ENCODE data around the gene MITD1. TPM values are rescaled to one million over a fixed set of nuclear protein-coding genes. Genes with fewer than 3 reads are reported as not detected.
"Not testable (repeated sequence)": the region's sequence is repeated elsewhere in the genome, so short reads cannot be mapped to it uniquely, and the experiment has no call there.

Gene MITD1
- 10 to 100 TPM; 56.8 to 61.2 TPM for total RNA-seq

- H3K4me3 Mint-ChIP-seq: peak within 1 kb of the TSS; percentile 95
- peaks cover 50% of the 10 kb centered on the region for H3K4me1 Mint-ChIP-seq
- H3K36me3 Mint-ChIP-seq: peaks cover 13% of the 10 kb centered on the region
- H3K27ac Mint-ChIP-seq: peak within 1 kb of the TSS; percentile 96
- peak; percentile 86 for DNase-seq
- H3K9me3 Mint-ChIP-seq: no peaks in the 10 kb centered on the region
- no peaks in the 10 kb centered on the region for H3K27me3 Mint-ChIP-seq
Measured at GRCh38 chr2:99180755-99181623, at the start of gene MITD1, which contains the start of gene MRPL30. Gene MITD1, minus strand, starts transcription at chr2:99181058. Its CDS starts 77 bp downstream, at chr2:99180981. Gene MRPL30, plus strand, starts transcription at chr2:99181184. Its CDS starts 5,020 bp downstream, at chr2:99186204.

DNA sequence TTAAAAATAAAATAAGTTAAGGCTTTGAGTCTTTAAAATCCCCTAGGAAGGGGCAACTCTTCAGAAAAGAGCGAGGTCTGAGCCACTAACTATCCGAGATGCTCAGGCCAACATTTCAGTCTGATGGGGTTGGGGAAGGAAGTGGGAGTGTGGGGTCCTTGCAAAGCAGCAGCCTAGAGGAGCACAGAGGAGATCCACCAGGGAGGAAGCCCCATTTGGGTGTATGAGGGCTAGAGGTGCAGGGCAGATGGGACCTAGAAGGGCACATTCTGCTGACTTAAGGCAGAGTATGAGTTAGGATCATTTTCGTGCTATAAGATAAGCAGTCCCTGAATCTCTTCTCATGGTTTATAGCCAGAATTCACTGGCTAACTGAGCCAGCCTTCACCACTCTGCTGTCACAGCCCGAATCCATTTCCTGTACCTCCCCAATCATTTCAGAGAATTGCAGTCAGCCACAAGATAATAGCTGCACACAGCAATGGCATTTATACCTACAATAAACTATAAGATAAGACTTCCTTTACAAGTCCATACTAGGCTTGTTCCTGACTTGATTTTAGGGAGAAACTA, 37.2 kb upstream of the MITD1 start:
- peaks cover 23% of the 10 kb centered on the region for H3K36me3 Mint-ChIP-seq
- no peaks in the 10 kb centered on the region for H3K27me3 Mint-ChIP-seq
- DNase-seq: no peak
- no peaks in the 10 kb centered on the region for H3K4me1 Mint-ChIP-seq
- no peak overlapping the region for H3K27ac Mint-ChIP-seq
- H3K9me3 Mint-ChIP-seq: no peaks in the 10 kb centered on the region
- no peak overlapping the region for H3K4me3 Mint-ChIP-seq

DNA sequence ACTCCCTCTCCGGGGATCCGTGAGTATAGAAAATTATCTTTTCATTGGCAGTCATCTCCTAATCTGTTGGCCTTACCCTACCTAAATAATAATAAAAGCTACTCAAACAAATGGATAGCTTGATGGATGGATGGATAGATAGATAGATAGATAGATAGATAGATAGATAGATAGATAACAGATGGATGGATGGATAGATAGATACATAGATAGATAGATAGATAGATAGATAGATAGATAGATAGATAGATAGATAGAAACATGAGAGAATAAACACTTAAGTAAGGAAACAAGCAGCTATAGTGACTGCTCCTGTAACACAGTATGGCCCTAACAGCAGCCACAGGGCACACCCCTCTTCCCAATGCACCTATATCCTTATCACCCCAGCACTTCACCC, 35.2 kb upstream of the MITD1 start:
- H3K27me3 Mint-ChIP-seq: no peaks in the 10 kb centered on the region
- no peaks in the 10 kb centered on the region for H3K9me3 Mint-ChIP-seq
- no peaks in the 10 kb centered on the region for H3K4me1 Mint-ChIP-seq
- DNase-seq: no peak
- H3K36me3 Mint-ChIP-seq: peaks cover 20% of the 10 kb centered on the region
- no peak overlapping the region for H3K4me3 Mint-ChIP-seq
- no peak overlapping the region for H3K27ac Mint-ChIP-seq

DNA sequence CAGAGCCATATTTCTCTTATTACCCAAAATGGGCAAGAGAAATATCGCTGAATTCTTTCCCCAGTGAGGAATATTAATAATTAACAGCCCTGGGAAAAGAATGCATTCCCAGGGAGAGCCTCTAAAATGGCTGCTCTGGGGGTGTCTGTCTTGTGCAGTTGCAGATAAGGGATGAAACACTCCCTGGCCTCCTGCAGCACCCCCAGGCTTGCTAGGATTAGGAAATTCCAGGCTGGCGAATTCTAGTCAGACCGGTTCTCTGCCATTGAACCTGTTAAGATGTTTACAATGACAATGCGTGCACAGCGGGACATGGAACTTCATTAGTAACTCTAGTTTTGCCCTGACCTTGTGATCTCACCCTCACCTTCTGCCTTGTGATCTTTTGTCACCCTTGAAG, 24.6 kb upstream of the MITD1 start:
- Mint-ChIP-seq H3K36me3 (peaks cover 40% of the 10 kb centered on the region), H3K9me3 (peaks cover 5% of the 10 kb centered on the region), H3K27ac (no peak overlapping the region), H3K4me3 (no peak overlapping the region), H3K4me1 (peaks cover 3% of the 10 kb centered on the region), H3K27me3 (no peaks in the 10 kb centered on the region)
- DNase-seq: no peak

GRCh38 chr2:99201959-99202678, 21.3 kb upstream of the MITD1 start:
- H3K27me3 Mint-ChIP-seq: no peaks in the 10 kb centered on the region
- no peak for DNase-seq
- H3K4me3 Mint-ChIP-seq: no peak overlapping the region
- H3K27ac Mint-ChIP-seq: no peak overlapping the region
- H3K36me3 Mint-ChIP-seq: peaks cover 22% of the 10 kb centered on the region
- H3K9me3 Mint-ChIP-seq: peaks cover 5% of the 10 kb centered on the region
- no peaks in the 10 kb centered on the region for H3K4me1 Mint-ChIP-seq

GRCh38 chr2:99200076-99200800, 19.4 kb upstream of the MITD1 start:
- H3K9me3 Mint-ChIP-seq: peaks cover 2% of the 10 kb centered on the region
- H3K4me3 Mint-ChIP-seq: no peak overlapping the region
- peaks cover 13% of the 10 kb centered on the region for H3K36me3 Mint-ChIP-seq
- no peaks in the 10 kb centered on the region for H3K4me1 Mint-ChIP-seq
- H3K27me3 Mint-ChIP-seq: no peaks in the 10 kb centered on the region
- H3K27ac Mint-ChIP-seq: peak overlapping the region; percentile 19
- no peak for DNase-seq

DNA sequence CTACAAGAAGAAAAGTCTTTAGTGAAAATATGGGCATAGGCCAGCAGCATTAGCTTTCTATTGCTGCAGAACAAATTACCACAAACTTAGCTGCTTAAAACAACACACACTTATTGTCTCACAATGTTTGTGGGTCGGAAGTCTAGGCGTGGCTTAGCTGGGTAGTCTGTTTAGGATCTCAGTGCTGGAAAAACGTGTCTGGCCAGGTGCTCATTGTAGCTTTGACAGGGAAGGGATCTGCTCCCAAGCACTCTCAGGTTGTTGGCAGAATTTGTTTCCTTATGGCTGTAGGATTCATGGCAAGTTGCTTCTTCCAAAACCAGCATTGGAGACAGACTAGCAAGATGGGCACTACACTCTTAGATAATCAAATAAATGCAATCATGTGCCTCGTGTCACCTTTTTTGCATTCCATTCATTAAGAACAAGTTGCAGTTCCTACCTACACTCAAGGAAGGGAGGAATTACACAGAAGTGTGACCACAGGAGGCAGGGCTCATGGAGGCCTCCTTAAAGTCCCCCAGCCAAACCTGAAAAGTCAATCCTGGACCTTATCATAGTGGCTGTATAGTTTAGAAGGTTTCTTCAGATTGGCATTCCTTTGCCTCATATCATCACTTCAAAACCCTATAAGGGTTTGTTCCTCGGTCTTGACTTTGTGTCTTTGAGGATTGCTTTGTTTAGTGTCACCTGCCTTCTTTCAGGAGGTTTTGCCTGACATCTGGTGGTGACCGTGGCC, 17.4 kb upstream of the MITD1 start:
- Mint-ChIP-seq H3K36me3 (peaks cover 15% of the 10 kb centered on the region), H3K27ac (no peak overlapping the region), H3K9me3 (no peaks in the 10 kb centered on the region), H3K27me3 (no peaks in the 10 kb centered on the region), H3K4me1 (no peaks in the 10 kb centered on the region), H3K4me3 (no peak overlapping the region)
- no peak for DNase-seq

GRCh38 chr2:99192364-99192763, 11.5 kb upstream of the MITD1 start:
- not testable (repeated sequence) for H3K9me3 Mint-ChIP-seq, H3K4me1 Mint-ChIP-seq, H3K4me3 Mint-ChIP-seq, DNase-seq, H3K27ac Mint-ChIP-seq, H3K27me3 Mint-ChIP-seq
- H3K36me3 Mint-ChIP-seq: peaks cover 32% of the 10 kb centered on the region

DNA sequence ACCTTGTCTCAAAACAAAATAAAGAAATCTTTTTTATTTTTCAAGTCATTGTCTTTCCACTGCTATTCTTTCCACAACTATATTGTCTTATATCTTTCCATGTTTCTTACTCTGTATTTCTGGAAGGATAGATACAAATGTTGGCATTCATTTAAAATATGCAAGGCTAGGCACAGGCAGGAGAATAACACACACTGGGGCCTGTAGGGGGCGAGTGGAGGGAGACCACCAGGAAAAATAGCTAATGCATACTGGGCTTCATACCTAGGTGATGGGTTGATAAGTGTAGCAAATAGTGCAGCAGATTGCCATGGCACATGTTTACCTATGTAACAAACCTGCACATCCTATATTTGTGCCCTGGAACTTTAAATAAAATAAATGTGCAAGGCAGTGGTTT, 9.7 kb upstream of the MITD1 start:
- peaks cover 11% of the 10 kb centered on the region for H3K4me1 Mint-ChIP-seq
- no peaks in the 10 kb centered on the region for H3K27me3 Mint-ChIP-seq
- peaks cover 2% of the 10 kb centered on the region for H3K9me3 Mint-ChIP-seq
- peaks cover 31% of the 10 kb centered on the region for H3K36me3 Mint-ChIP-seq
- H3K4me3 Mint-ChIP-seq: no peak overlapping the region
- DNase-seq: no peak
- H3K27ac Mint-ChIP-seq: no peak overlapping the region

- Mint-ChIP-seq H3K27ac (no peak overlapping the region), H3K4me3 (no peak overlapping the region), H3K9me3 (peaks cover 2% of the 10 kb centered on the region), H3K27me3 (no peaks in the 10 kb centered on the region), H3K36me3 (peaks cover 25% of the 10 kb centered on the region), H3K4me1 (peaks cover 22% of the 10 kb centered on the region)
- DNase-seq: no peak
Measured at GRCh38 chr2:99188357-99188756, 7.5 kb upstream of the MITD1 start.

DNA sequence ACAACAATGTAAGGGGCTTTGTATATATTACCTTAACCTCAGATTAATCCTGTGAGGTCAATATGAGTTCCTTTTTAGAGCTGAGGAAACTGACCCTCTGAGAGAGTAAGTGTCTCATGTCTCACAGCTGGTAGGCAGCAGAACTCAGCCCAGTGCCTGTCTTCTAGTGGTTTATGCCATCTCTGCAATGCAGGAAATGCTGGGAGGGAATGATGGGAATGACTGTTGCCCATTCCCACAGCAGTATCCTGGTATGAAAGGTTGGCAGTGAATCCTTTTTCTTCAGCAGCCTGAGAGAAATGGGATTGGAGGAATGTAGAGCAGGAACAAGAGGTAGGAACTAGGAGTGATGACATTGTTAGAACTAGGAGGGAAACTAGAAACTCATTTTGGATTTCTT, 6.2 kb upstream of the MITD1 start:
- H3K4me1 Mint-ChIP-seq: peaks cover 27% of the 10 kb centered on the region
- no peaks in the 10 kb centered on the region for H3K27me3 Mint-ChIP-seq
- no peak overlapping the region for H3K4me3 Mint-ChIP-seq
- no peak for DNase-seq
- peaks cover 14% of the 10 kb centered on the region for H3K36me3 Mint-ChIP-seq
- no peak overlapping the region for H3K27ac Mint-ChIP-seq
- peaks cover 2% of the 10 kb centered on the region for H3K9me3 Mint-ChIP-seq

- H3K9me3 Mint-ChIP-seq: no peaks in the 10 kb centered on the region
- no peak overlapping the region for H3K27ac Mint-ChIP-seq
- no peak overlapping the region for H3K4me3 Mint-ChIP-seq
- H3K36me3 Mint-ChIP-seq: peaks cover 7% of the 10 kb centered on the region
- DNase-seq: no peak
- no peaks in the 10 kb centered on the region for H3K27me3 Mint-ChIP-seq
- H3K4me1 Mint-ChIP-seq: peaks cover 33% of the 10 kb centered on the region
Measured at GRCh38 chr2:99184811-99185210, 4.0 kb upstream of the MITD1 start.

DNA sequence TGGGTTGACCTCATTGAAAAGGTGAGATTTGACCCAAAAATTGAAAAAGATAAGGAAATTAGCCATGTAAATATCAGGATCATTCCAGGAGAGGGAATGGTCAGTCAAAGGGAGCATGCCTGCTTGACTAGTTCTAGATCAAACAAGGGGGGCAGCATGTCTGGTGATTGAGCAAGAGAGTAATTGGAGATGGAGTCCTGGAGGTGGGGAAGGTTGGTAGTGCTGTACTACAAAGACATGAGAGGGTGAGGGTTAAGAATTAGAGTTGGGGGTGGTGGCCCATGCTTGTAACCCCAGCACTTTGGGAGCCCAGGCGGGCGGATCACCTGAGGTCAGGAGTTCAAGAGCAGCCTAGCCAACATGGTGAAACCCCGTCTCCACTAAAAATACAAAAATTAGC, 2.2 kb upstream of the MITD1 start:
- Mint-ChIP-seq H3K36me3 (peaks cover 15% of the 10 kb centered on the region), H3K9me3 (no peaks in the 10 kb centered on the region), H3K4me3 (peak overlapping the region; percentile 15), H3K27me3 (no peaks in the 10 kb centered on the region), H3K4me1 (peaks cover 42% of the 10 kb centered on the region), H3K27ac (no peak overlapping the region)
- DNase-seq: no peak

- Mint-ChIP-seq H3K36me3 (peaks cover 13% of the 10 kb centered on the region), H3K4me1 (peaks cover 48% of the 10 kb centered on the region), H3K27me3 (no peaks in the 10 kb centered on the region), H3K4me3 (peak overlapping the region; percentile 95), H3K27ac (peak overlapping the region; percentile 96), H3K9me3 (no peaks in the 10 kb centered on the region)
- no peak for DNase-seq
Measured at GRCh38 chr2:99181624-99182000, 754 bp upstream of the MITD1 start.
